NOMO-1 treated with DMSO at 0.1 percent for 48 hours (cell line): Measurements from ENCODE around the gene SOD3.

Source experiments
- DNase-seq: peaks from one replicate; lab custom pipeline; 2025; ENCODE audit not compliant: unreplicated experiment; lab: John Stamatoyannopoulos, UW

SOD3 gene

GRCh38 chr4:24801136-24801855 lies 5.9 kb downstream of the SOD3 start:
- DNase-seq: no peak

- no peak for DNase-seq
Observed at GRCh38 chr4:24802648-24803047, 7.3 kb downstream of the SOD3 start.

GRCh38 chr4:24805067-24805466 lies 9.7 kb downstream of the SOD3 start:
- DNase-seq: no peak

- no peak for DNase-seq
Observed at GRCh38 chr4:24805566-24805965, 10.2 kb downstream of the SOD3 start.

- DNase-seq: no peak
Observed at GRCh38 chr4:24806206-24806990, 11.0 kb downstream of the SOD3 start.

GRCh38 chr4:24807611-24808010 lies 12.2 kb downstream of the SOD3 start:
- no peak for DNase-seq

GRCh38 chr4:24808261-24808660 lies 12.9 kb downstream of the SOD3 start:
- DNase-seq: no peak

GRCh38 chr4:24808955-24809354 lies 13.6 kb downstream of the SOD3 start:
- no peak for DNase-seq

- DNase-seq: no peak
Observed at GRCh38 chr4:24809376-24809775, 14.0 kb downstream of the SOD3 start.

- no peak for DNase-seq
Observed at GRCh38 chr4:24809815-24810405, 14.5 kb downstream of the SOD3 start.

GRCh38 chr4:24810871-24811631 lies 15.7 kb downstream of the SOD3 start:
- DNase-seq: no peak

- DNase-seq: no peak
Observed at GRCh38 chr4:24813732-24814131, 18.4 kb downstream of the SOD3 start.

GRCh38 chr4:24816797-24817196 lies 21.4 kb downstream of the SOD3 start:
- no peak for DNase-seq

- no peak for DNase-seq
Observed at GRCh38 chr4:24820541-24820940, 25.2 kb downstream of the SOD3 start.

GRCh38 chr4:24824720-24825119 lies 29.3 kb downstream of the SOD3 start:
- no peak for DNase-seq

- no peak for DNase-seq
Observed at GRCh38 chr4:24831637-24832036, 36.3 kb downstream of the SOD3 start.

- no peak for DNase-seq
Observed at GRCh38 chr4:24835696-24836095, 40.3 kb downstream of the SOD3 start.

- DNase-seq: no peak
Observed at GRCh38 chr4:24836661-24837242, 41.4 kb downstream of the SOD3 start.

GRCh38 chr4:24837336-24837735 lies 42.0 kb downstream of the SOD3 start:
- no peak for DNase-seq

GRCh38 chr4:24837781-24838180 lies 42.4 kb downstream of the SOD3 start:
- DNase-seq: no peak

- DNase-seq: no peak
Observed at GRCh38 chr4:24840362-24840761, 45.0 kb downstream of the SOD3 start.
